Stomach smooth muscle (tissue), 2 donors: ENCODE measurements around the gene GDPD4.

Source experiments
- H3K27ac ChIP-seq: one replicate; pipeline ENCODE4 v1.7.0; 2013; ENCODE audit warnings: mild to moderate bottlenecking, low read length, inconsistent platforms
- H3K27me3 ChIP-seq, 2 donors: one replicate each; pipeline ENCODE4 v1.7.0; 2013; ENCODE audit warnings: low read length in 2 of 2; ENCODE audit not compliant: insufficient read depth in 2 of 2, control insufficient read depth in 1 of 2
- H3K36me3 ChIP-seq, 2 donors: one replicate each; pipeline ENCODE4 v1.7.0; 2013; ENCODE audit warnings: low read length in 2 of 2; ENCODE audit not compliant: control insufficient read depth in 2 of 2, insufficient read depth in 2 of 2
- H3K4me1 ChIP-seq: one replicate; pipeline ENCODE4 v1.7.0; 2013; ENCODE audit warnings: low read length; ENCODE audit not compliant: control insufficient read depth, insufficient read depth
- H3K4me3 ChIP-seq, 2 donors: one replicate each; pipeline ENCODE4 v1.7.0; 2013; ENCODE audit warnings: low read length in 2 of 2
- H3K9ac ChIP-seq, 2 donors: one replicate each; pipeline ENCODE4 v1.7.0; 2013; ENCODE audit warnings: low read length in 2 of 2, mild to moderate bottlenecking in 1 of 2
- H3K9me3 ChIP-seq, 2 donors: one replicate each; pipeline ENCODE4 v1.7.0; 2013; ENCODE audit warnings: low read length in 2 of 2; ENCODE audit not compliant: control insufficient read depth in 2 of 2
- donor health status: healthy.
- donor health status: Pancreatic carcinoma.

GDPD4 gene

DNA sequence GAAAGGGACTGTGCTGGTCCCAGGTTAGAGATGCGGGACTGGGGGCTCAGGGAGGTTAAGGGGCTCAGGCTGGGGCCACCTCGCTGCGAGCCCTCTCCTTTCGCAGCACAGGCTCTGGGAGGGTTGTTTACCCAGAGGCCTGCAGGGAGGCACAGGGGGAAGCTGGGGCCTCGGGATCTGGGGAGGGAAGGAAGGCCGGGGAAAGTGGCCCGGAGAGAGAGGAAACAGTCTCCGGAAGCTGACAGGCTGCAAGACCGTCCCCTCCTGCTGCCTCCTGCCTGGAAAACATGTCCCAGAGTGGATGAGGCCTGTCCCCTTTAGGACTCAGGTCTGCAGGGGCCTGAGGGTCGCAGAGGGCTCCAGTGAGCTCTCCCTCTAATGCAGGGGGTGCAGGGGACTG is 128.0 kb downstream of the GDPD4 start:
- no peak overlapping the region for H3K9ac ChIP-seq
- H3K27me3 ChIP-seq, result no peaks in the 10 kb centered on the region
- H3K4me1 ChIP-seq, result no peaks in the 10 kb centered on the region
- no peaks in the 10 kb centered on the region for H3K9me3 ChIP-seq
- no peak overlapping the region for H3K27ac ChIP-seq
- H3K4me3 ChIP-seq, result no peak overlapping the region
- H3K36me3 ChIP-seq, result no peaks in the 10 kb centered on the region

DNA sequence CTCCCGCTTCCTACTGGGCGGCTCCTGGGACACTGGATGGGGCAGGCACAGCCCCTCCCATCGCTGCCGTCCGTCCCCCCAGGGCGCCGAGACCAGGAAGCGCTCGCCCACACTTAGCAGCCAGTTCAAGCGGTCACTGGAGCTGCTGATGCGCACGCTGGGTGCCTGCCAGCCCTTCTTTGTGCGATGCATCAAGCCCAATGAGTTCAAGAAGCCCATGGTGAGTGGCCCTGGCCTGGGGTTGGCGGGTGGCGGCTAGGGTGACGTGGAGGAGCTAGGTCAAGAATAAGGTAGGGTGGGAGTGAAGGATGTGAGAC is 128.9 kb downstream of the GDPD4 start:
- Histone ChIP-seq H3K27ac (no peak overlapping the region), H3K9me3 (no peaks in the 10 kb centered on the region), H3K9ac (no peak overlapping the region), H3K36me3 (no peaks in the 10 kb centered on the region), H3K4me3 (no peak overlapping the region), H3K27me3 (no peaks in the 10 kb centered on the region), H3K4me1 (no peaks in the 10 kb centered on the region)

DNA sequence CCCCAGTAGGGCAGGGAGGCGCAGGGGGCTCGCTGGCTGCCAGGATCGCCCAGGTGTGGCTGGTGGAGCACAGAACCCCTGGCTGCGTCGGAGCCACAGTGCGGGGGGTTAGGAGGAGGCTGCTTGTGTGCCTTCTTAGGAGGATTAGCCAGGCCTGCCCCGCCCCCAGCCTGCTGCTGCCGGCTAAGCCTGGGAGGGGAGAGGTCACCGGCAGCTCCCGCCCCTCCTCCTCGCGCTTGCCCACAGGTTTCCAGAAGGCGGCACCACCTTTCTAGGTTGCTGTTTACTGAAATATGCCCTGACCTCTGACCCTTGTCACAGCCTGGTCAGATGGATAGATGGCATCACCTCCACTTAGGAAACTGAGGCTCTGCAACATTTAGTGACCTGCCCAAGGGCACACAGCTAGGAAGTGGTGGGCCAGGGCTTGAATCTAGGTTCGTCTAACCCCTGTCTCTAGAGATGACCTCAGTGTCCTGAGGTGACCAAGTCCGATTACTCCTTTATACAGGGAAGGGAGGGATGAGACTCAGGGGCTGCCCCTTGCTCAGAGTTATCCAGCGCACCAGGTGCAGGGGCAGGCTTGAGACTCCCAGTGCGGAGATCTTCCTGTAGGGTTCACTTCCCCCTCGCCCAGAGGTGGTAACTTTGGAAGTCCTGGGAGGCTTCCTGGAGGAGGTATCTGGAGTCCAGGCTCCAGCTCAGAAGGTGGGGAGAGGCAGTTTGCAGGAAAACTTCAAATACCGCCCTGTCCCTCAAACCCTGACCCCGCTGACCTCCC is 129.4 kb downstream of the GDPD4 start:
- Histone ChIP-seq H3K27ac (no peak overlapping the region), H3K36me3 (no peaks in the 10 kb centered on the region), H3K4me3 (no peak overlapping the region), H3K9ac (no peak overlapping the region), H3K27me3 (no peaks in the 10 kb centered on the region), H3K9me3 (no peaks in the 10 kb centered on the region), H3K4me1 (no peaks in the 10 kb centered on the region)

DNA sequence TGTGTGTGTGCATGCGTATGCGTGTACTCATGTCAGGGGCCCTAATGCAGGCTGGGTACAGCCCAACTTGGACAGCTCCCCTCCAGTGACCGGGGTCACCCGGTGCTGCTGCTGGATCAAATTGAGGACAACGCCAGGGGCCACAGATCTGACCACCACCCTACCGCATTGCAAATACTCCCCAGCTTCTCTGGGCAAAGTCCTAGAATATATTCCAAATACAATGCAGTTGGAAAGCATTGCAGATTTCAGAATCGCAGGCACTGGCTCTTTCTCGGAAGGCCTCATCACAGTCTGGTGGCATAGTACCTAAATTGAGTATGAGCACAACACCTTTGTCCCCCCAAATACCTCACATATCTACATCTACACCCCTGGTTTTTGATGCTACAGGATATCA is 130.2 kb downstream of the GDPD4 start:
- Histone ChIP-seq H3K9ac (no peak overlapping the region), H3K27me3 (no peaks in the 10 kb centered on the region), H3K27ac (no peak overlapping the region), H3K4me1 (no peaks in the 10 kb centered on the region), H3K4me3 (no peak overlapping the region), H3K36me3 (no peaks in the 10 kb centered on the region), H3K9me3 (no peaks in the 10 kb centered on the region)

DNA sequence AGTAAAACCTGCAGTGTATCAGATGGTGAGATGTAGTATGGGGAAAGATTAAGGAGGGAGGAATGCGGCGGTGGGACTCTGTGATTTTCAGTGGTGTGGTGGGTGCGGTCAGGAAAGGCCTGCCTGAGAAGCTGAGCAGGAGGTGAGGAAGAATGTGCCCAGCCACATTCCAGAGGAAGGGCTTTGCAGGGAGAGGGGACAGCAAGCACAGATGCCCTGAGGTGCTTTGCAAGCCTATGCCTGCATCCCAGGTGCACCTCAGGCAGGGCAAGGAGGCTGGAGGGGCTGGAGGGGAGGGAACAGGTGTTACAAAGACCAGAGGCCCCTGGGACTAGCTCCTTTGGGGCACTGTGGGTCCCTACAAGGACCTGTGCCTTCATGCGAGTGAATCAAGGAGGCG is 131.4 kb downstream of the GDPD4 start:
- no peaks in the 10 kb centered on the region for H3K4me1 ChIP-seq
- no peak overlapping the region for H3K4me3 ChIP-seq
- H3K9ac ChIP-seq, result no peak overlapping the region
- H3K27me3 ChIP-seq, result no peaks in the 10 kb centered on the region
- no peak overlapping the region for H3K27ac ChIP-seq
- no peaks in the 10 kb centered on the region for H3K36me3 ChIP-seq
- H3K9me3 ChIP-seq, result no peaks in the 10 kb centered on the region

DNA sequence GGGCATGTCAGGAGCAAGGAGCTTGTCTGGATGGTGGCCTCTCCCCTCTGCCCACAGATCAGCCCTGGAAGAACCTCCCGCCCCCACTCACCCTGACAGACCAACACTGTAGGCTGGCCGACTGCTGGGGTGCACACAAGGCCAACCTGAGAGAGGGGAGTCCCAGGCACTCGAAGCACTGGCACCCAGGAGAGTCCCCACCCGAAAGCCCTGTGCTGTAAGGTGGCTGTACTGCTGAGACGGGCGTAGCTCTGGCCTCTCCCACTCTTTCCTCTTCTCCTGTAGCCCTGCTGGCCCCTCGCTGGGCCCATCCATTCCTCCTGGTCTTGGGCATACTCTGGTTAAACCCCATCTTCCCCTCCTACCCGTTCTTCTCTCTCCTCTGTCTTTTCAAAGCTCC is 133.7 kb downstream of the GDPD4 start:
- Histone ChIP-seq H3K4me3 (no peak overlapping the region), H3K9ac (no peak overlapping the region), H3K27me3 (no peaks in the 10 kb centered on the region), H3K9me3 (no peaks in the 10 kb centered on the region), H3K27ac (no peak overlapping the region), H3K4me1 (no peaks in the 10 kb centered on the region), H3K36me3 (no peaks in the 10 kb centered on the region)

DNA sequence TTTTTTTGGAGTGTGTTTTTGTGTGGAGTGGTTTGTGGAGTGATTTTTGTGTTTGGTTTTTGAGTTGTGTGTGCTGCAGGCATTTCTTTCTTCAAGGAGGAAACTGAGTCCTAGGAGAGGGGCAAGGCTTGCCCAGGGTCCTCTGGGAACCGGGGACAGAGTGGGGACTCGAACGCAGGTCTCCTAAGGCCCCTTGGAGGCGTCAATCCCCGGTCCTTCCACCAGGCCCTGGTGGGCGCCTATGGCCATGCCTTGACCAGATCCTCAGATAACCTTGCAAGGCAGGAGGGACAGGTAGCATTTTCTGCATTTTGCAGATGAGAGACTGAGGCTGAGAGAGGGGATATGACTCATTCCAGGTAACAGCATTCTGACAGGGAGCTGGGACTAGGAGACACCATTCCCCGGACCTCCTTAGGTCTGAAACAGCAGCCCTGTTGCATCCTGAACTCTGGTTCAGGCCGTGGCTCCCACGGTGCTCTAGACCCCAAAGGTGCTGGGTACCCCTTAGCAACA is 134.3 kb downstream of the GDPD4 start:
- no peak overlapping the region for H3K9ac ChIP-seq
- no peak overlapping the region for H3K4me3 ChIP-seq
- no peaks in the 10 kb centered on the region for H3K4me1 ChIP-seq
- no peak overlapping the region for H3K27ac ChIP-seq
- no peaks in the 10 kb centered on the region for H3K27me3 ChIP-seq
- H3K36me3 ChIP-seq, result no peaks in the 10 kb centered on the region
- H3K9me3 ChIP-seq, result no peaks in the 10 kb centered on the region
